IPS DF 6.9 (cell line): ENCODE data around the gene PRKCE.

Experiments
- DNase-seq: peaks from one replicate; pipeline ENCODE4 v3.0.0-alpha.2; 2013; ENCODE audit warnings: low read depth, low spot score
- H3K27ac ChIP-seq: one replicate; pipeline ENCODE4 v1.5.1; 2013; ENCODE audit warnings: low read length, control low read depth
- H3K27me3 ChIP-seq: 2 replicates; pipeline ENCODE4 v1.6.1; 2013; ENCODE audit warnings: mild to moderate bottlenecking, low read length; ENCODE audit not compliant: control insufficient read depth, insufficient read depth
- H3K36me3 ChIP-seq: 2 replicates; pipeline ENCODE4 v1.6.1; 2013; ENCODE audit warnings: low read length; ENCODE audit not compliant: control insufficient read depth, insufficient read depth
- H3K4me1 ChIP-seq: 2 replicates; pipeline ENCODE4 v1.6.1; 2013; ENCODE audit warnings: low read length; ENCODE audit not compliant: control insufficient read depth, insufficient read depth
- H3K4me3 ChIP-seq: 2 replicates; pipeline ENCODE4 v1.5.1; 2013; ENCODE audit warnings: mild to moderate bottlenecking, low read length
- H3K9me3 ChIP-seq: 2 replicates; pipeline ENCODE4 v1.6.1; 2013; ENCODE audit warnings: low read length, inconsistent platforms; ENCODE audit not compliant: control insufficient read depth, insufficient read depth
- WGBS: extraction: QIAGEN DNeasy Blood & Tissue Kit; methylation state at CpG from one replicate; pipeline ENCODE4 v1.1.7; 2013; ENCODE audit warnings: mixed read lengths, missing lambda C conversion rate; ENCODE audit not compliant: insufficient read length, insufficient coverage; 5-methylcytosine and 5-hydroxymethylcytosine counted together

PRKCE gene

GRCh38 chr2:46114996-46115395 lies 463.5 kb downstream of the PRKCE start:
- WGBS, result no CpG with 5 or more reads among the region's 2 CpGs
- Histone ChIP-seq H3K27ac (no peak overlapping the region), H3K9me3 (no peaks in the 10 kb centered on the region), H3K27me3 (no peaks in the 10 kb centered on the region), H3K4me3 (no peak overlapping the region), H3K4me1 (no peaks in the 10 kb centered on the region), H3K36me3 (no peaks in the 10 kb centered on the region)
- DNase-seq, result no peak

DNA sequence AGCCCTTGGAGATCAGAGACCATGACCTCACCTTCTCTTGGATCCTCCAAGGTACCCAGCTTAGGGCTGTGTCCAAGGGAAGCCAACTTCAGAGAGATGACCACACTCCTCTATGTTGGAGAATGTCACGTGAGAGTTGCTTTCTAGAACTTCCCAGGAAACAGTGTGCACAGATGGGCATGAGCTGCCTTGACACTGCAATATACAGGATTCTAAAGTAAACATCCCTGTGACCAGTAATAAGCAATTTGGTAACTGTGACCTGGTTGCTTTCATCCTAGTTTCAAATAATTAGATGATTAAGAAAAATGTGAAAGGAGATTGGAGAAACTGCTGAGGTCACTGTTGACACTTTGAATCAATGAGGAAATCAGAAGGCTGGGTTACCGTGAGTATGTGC lies 464.7 kb downstream of the PRKCE start:
- Histone ChIP-seq H3K4me1 (no peaks in the 10 kb centered on the region), H3K27ac (no peak overlapping the region), H3K27me3 (no peaks in the 10 kb centered on the region), H3K9me3 (no peaks in the 10 kb centered on the region), H3K4me3 (no peak overlapping the region), H3K36me3 (no peaks in the 10 kb centered on the region)
- WGBS, result no CpG with 5 or more reads among the region's 2 CpGs
- DNase-seq, result no peak

GRCh38 chr2:46116553-46116991 lies 465.1 kb downstream of the PRKCE start:
- Histone ChIP-seq H3K27ac (no peak overlapping the region), H3K9me3 (no peaks in the 10 kb centered on the region), H3K36me3 (no peaks in the 10 kb centered on the region), H3K27me3 (no peaks in the 10 kb centered on the region), H3K4me1 (no peaks in the 10 kb centered on the region), H3K4me3 (no peak overlapping the region)
- no peak for DNase-seq
- no CpG with 5 or more reads among the region's 5 CpGs for WGBS

DNA sequence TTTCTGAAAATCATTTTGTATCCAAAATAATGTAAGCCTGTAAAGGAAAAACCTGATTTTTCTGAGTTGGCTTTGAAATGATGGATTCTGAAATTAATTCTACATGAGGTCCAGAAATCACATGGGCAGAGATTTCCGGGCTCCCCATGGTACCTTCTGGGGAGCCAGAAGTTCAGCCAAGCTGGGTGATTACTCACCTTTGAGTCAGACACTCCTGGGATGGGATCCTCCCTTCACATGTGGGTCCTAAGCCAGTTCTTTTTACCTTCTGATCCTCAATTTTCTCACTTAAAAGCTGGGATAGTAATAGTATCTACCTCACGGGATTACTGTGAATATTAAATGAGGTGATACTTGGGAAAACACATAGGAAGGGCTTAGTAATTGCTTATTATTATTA lies 465.9 kb downstream of the PRKCE start:
- Histone ChIP-seq H3K9me3 (no peaks in the 10 kb centered on the region), H3K27me3 (no peaks in the 10 kb centered on the region), H3K36me3 (no peaks in the 10 kb centered on the region), H3K4me3 (no peak overlapping the region), H3K27ac (no peak overlapping the region), H3K4me1 (no peaks in the 10 kb centered on the region)
- DNase-seq, result no peak
- WGBS, result no CpG with 5 or more reads among the region's 2 CpGs

DNA sequence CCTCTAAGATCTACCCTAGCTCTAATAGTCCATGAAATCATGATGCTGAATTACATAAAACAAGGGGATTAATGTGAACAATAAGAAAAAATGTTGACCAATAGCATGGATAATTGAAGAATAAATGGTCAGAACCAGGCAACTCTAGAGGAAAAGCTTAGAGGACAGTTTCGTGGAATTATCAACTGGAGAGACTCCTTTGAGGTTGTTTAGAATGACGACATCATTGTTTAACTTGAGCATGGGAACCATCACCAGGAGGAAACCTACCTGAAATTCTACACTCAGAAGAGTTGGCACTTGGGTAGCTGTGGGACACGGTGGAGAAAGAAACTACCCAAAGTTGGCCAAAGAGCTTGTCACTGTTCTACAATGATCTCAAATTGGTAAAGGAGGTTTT lies 466.5 kb downstream of the PRKCE start:
- Histone ChIP-seq H3K27me3 (no peaks in the 10 kb centered on the region), H3K27ac (no peak overlapping the region), H3K4me1 (no peaks in the 10 kb centered on the region), H3K36me3 (no peaks in the 10 kb centered on the region), H3K4me3 (no peak overlapping the region), H3K9me3 (no peaks in the 10 kb centered on the region)
- no peak for DNase-seq
- no CpG with 5 or more reads among the region's 3 CpGs for WGBS

DNA sequence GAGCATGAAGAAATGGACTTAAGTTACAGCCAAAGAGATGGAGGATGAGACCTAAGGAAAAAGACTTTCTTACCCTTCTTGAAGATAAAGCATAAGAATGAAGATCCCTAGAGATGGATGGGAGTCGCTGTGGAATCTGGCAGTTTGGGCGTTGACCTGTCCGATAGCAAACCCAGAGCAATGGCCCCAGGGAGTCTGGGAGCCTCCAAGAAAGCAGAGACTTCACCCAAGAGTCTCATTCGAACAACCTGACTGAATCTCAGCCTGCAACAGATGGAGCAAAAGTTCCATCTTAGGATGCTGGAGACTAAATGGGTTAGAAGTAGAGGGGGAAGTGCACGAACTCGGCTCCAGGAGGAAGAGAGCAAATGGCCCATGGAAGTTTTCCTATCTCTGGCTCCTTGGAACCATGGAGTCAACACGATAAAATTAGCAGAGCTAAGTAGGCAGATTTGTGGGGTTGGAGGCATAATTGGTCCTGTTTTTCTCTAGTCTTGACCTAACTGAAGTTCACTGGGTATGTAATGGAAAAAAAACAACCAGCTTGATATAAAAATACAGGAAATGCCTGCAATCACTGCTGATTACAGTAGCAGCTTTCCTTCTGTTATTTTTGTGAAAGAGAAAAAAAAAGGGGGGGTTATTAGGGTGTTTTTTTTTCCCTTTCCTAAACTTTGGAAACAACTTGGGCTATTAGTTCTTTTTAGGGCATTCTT lies 467.3 kb downstream of the PRKCE start:
- no peak overlapping the region for H3K27ac ChIP-seq
- no CpG with 5 or more reads among the region's 7 CpGs for WGBS
- no peaks in the 10 kb centered on the region for H3K36me3 ChIP-seq

GRCh38 chr2:46119453-46119852 lies 468.0 kb downstream of the PRKCE start:
- WGBS, result no CpG with 5 or more reads among the region's 5 CpGs
- no peak overlapping the region for H3K4me3 ChIP-seq
- H3K36me3 ChIP-seq, result no peaks in the 10 kb centered on the region
- no peaks in the 10 kb centered on the region for H3K4me1 ChIP-seq
- no peak for DNase-seq
- H3K27me3 ChIP-seq, result no peaks in the 10 kb centered on the region
- no peak overlapping the region for H3K27ac ChIP-seq
- H3K9me3 ChIP-seq, result no peaks in the 10 kb centered on the region

More for the DNA sequence above, 467.3 kb downstream of the PRKCE start:
- Histone ChIP-seq H3K4me3 (no peak overlapping the region), H3K9me3 (no peaks in the 10 kb centered on the region), H3K4me1 (no peaks in the 10 kb centered on the region), H3K27me3 (no peaks in the 10 kb centered on the region)
- DNase-seq, result no peak

DNA sequence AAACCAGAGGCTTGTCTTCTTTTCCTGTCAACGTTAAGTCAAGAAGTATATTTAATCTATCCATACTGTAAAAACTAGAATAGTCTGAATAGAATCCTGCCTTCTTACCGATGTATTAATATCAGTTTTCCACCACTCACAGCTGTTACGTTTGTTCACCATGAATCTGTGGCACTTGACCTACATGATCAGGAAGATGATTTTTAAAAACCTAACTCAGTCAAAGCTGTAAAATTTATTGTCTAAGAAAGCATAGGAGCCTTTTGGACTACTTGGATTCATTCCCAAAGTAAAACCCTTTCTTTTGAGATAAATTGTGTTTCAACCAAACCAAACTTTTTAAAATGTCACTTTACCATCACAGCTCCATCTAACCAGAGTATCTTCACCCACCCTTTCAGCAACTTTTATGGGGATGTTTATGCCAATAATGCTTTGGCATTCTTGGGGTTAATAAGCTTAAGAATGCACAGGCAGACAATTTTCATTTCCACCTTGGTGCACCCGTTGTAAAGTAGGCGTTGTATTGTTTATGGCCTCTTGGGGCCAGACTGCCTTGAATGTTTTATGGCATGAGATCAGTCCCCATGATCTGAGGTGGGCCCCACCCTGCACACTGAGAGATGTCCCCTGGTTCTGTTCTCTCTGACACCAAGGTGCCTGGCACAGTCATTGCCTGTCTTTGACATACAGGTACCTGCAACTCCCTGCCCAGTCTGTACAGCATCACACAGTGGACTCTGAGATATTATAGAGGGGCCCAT lies 469.5 kb downstream of the PRKCE start:
- Histone ChIP-seq H3K4me3 (no peak overlapping the region), H3K4me1 (no peaks in the 10 kb centered on the region), H3K36me3 (no peaks in the 10 kb centered on the region), H3K27me3 (no peaks in the 10 kb centered on the region), H3K27ac (no peak overlapping the region), H3K9me3 (no peaks in the 10 kb centered on the region)
- no CpG with 5 or more reads among the region's 5 CpGs for WGBS
- DNase-seq, result no peak

DNA sequence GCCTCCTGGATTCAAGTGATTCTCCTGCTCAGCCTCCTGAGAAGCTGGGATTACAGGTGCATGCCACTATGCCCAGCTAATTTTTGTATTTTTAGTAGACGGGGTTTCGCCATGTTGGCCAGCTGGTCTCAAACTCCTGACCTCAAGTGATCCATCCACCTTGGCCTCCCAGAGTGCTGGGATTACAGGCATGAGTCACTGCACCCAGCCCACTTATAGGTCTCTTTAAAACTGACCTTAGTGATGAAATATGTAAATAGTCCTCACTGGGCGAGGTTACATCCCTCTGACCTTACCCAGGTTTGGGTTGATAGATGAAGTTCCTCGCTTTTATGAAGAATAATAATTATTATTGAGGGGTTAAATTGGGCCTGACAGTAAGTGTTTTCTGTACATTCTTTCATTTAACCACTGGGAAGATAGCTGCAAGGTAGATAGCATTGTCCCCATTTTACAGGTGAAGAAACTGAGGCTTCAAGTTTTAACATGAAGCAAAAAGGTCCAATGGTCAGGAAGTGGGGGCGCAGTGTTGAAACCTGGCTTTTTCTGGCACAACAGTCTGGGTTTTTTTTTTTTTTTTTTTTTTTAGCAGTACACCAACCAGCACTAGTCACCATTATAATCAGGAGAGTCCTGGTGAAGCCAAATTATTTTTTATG lies 471.0 kb downstream of the PRKCE start:
- Histone ChIP-seq H3K36me3 (no peaks in the 10 kb centered on the region), H3K27ac (no peak overlapping the region), H3K27me3 (no peaks in the 10 kb centered on the region), H3K4me3 (no peak overlapping the region), H3K9me3 (no peaks in the 10 kb centered on the region), H3K4me1 (no peaks in the 10 kb centered on the region)
- WGBS, result no CpG with 5 or more reads among the region's 5 CpGs
- DNase-seq, result no peak

DNA sequence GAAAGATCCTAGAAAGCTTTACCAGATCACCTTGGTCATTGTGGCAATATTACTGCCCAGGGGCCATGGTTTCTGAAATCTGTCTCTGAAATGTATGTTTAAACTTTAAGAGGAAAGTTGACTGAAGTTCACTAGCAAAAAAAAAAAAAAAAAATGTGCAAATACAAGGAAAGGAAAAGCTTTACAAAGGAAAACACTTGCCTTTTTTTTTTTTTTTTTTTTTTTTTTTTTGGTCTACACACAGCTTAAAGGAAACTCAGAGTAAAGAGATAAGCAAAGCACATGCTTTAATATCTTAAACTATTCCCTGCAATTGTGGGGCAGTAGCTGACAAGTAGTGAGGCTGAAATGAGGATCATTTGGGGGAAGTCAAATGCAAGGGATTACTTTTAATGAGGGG lies 471.5 kb downstream of the PRKCE start:
- no peaks in the 10 kb centered on the region for H3K36me3 ChIP-seq

More for the DNA sequence above, 471.5 kb downstream of the PRKCE start:
- no peaks in the 10 kb centered on the region for H3K4me1 ChIP-seq
- no peaks in the 10 kb centered on the region for H3K9me3 ChIP-seq
- no peak overlapping the region for H3K27ac ChIP-seq
- no peak for DNase-seq
- no peaks in the 10 kb centered on the region for H3K27me3 ChIP-seq
- H3K4me3 ChIP-seq, result no peak overlapping the region
